Measurements from ENCODE around the gene SNU13.
A peak's percentile ranks its signal among the peaks of the same experiment; 100 is the strongest.

The SNU13 gene

DNA sequence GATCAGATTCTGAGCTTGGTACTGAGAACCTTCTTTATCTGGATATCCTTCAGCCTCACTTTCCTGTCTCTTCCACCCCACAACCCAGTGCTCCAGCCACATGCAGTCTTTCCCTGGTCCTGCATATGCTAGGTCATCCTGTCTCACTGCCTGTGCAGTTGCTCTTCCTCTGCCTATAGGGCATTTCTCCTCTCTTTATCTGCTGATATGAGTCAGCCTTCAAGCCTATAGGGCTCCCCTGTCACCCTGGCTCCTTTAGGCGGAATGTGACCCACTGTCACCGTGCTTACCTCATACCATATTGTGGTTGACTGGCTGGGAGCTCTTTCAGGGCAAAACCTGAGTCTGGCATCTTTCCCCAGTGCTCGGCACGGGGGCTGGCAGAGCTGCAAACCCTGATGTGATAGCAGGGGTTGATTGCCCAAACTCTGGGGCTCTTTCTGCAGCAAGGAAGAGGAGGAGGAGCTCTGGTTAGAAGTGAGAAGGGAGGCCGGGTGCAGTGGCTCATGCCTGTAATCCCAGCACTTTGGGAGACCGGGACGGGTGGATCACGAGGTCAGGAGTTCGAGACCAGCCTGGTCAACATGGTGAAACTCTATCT is 36.9 kb upstream of the SNU13 start (continued):
- TF ChIP-seq, protein P1, sequence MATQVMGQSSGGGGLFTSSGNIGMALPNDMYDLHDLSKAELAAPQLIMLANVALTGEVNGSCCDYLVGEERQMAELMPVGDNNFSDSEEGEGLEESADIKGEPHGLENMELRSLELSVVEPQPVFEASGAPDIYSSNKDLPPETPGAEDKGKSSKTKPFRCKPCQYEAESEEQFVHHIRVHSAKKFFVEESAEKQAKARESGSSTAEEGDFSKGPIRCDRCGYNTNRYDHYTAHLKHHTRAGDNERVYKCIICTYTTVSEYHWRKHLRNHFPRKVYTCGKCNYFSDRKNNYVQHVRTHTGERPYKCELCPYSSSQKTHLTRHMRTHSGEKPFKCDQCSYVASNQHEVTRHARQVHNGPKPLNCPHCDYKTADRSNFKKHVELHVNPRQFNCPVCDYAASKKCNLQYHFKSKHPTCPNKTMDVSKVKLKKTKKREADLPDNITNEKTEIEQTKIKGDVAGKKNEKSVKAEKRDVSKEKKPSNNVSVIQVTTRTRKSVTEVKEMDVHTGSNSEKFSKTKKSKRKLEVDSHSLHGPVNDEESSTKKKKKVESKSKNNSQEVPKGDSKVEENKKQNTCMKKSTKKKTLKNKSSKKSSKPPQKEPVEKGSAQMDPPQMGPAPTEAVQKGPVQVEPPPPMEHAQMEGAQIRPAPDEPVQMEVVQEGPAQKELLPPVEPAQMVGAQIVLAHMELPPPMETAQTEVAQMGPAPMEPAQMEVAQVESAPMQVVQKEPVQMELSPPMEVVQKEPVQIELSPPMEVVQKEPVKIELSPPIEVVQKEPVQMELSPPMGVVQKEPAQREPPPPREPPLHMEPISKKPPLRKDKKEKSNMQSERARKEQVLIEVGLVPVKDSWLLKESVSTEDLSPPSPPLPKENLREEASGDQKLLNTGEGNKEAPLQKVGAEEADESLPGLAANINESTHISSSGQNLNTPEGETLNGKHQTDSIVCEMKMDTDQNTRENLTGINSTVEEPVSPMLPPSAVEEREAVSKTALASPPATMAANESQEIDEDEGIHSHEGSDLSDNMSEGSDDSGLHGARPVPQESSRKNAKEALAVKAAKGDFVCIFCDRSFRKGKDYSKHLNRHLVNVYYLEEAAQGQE (tag by site-specific recombination; IDR thresholded peaks at IDR 0.05), result no peak
- TF ChIP-seq ZNF654 (tag by site-specific recombination; IDR thresholded peaks at IDR 0.05; ENCODE audit: low read depth), result no peak
- TF ChIP-seq ZBTB1 (tag by site-specific recombination; IDR thresholded peaks at IDR 0.05), result no peak
- TF ChIP-seq ZBTB48 (tag by site-specific recombination; IDR thresholded peaks at IDR 0.05), result no peak
- peak; percentile 56 for TF ChIP-seq ZNF335 (tag by site-specific recombination; conservative IDR thresholded peaks at IDR 0.05)

DNA sequence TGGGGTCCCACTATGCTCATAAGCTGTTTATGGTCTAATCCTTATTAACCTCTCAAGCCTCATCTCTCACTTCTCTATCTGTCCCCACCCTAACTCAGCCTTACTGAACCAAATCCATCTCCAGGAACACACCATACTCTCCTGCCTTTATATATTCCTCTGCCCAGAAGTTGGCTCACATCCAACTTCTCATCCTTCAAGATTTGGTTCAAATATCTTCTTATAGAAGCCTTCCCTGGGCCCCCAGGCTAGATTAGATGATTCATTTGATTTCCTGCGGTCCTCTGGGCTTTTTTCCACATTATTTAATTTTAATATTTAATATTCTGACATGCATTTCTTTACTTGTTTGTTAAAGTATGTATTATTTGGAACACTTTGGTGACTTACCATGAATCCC is 33.8 kb upstream of the SNU13 start:
- H3K36me3 ChIP-seq (ENCODE audit: control insufficient read depth in 2 of 2, insufficient read depth in 1 of 2, low read length in 2 of 2), result no peaks in the 10 kb centered on the region
- no peak overlapping the region for H3K4me3 ChIP-seq (ENCODE audit: low read depth, low read length)
- H3K4me1 ChIP-seq (ENCODE audit: control insufficient read depth, insufficient read depth, low read length), result no peaks in the 10 kb centered on the region
- CTCF ChIA-PET, result interaction anchor here (0.7 to 1.4 kb wide), 3 partner anchors 9 to 25 kb away, joined by 4 to 12 read pairs (median 8); no protein-coding TSS in a partner anchor
- POLR2A ChIA-PET, result interaction anchor here (0.6 kb wide), 1 partner anchor 25 kb away, joined by 5 read pairs; no protein-coding TSS in a partner anchor
- TF ChIP-seq ZNF510 (tag by site-specific recombination; IDR thresholded peaks at IDR 0.05; ENCODE audit: insufficient replicate concordance) (no peak), ZNF518A (tag by site-specific recombination; conservative IDR thresholded peaks at IDR 0.05; ENCODE audit: low read depth) (no peak), ZNF391 (tag by site-specific recombination; IDR thresholded peaks at IDR 0.05; ENCODE audit: borderline replicate concordance, low read depth) (no peak), ZNF530 (tag by site-specific recombination; IDR thresholded peaks at IDR 0.05; ENCODE audit: low read depth) (no peak), ZNF521 (tag by site-specific recombination; IDR thresholded peaks at IDR 0.05) (no peak), ZNF2 (tag by site-specific recombination; IDR thresholded peaks at IDR 0.05) (no peak), ZNF248 (tag by site-specific recombination; IDR thresholded peaks at IDR 0.05) (no peak), ZNF670 (tag by site-specific recombination; IDR thresholded peaks at IDR 0.05; ENCODE audit: low read depth) (no peak), EGR2 (tag by site-specific recombination; IDR thresholded peaks at IDR 0.05; ENCODE audit: low read depth) (no peak), ZNF239 (tag by site-specific recombination; IDR thresholded peaks at IDR 0.05) (no peak), ZNF146 (tag by site-specific recombination; IDR thresholded peaks at IDR 0.05) (no peak), ZNF175 (tag by site-specific recombination; IDR thresholded peaks at IDR 0.05) (no peak), ZSCAN16 (tag by site-specific recombination; IDR thresholded peaks at IDR 0.05) (no peak), ZNF600 (tag by site-specific recombination; IDR thresholded peaks at IDR 0.05) (no peak), ZNF580 (tag by site-specific recombination; IDR thresholded peaks at IDR 0.05) (no peak)
- TF ChIP-seq, protein P2, sequence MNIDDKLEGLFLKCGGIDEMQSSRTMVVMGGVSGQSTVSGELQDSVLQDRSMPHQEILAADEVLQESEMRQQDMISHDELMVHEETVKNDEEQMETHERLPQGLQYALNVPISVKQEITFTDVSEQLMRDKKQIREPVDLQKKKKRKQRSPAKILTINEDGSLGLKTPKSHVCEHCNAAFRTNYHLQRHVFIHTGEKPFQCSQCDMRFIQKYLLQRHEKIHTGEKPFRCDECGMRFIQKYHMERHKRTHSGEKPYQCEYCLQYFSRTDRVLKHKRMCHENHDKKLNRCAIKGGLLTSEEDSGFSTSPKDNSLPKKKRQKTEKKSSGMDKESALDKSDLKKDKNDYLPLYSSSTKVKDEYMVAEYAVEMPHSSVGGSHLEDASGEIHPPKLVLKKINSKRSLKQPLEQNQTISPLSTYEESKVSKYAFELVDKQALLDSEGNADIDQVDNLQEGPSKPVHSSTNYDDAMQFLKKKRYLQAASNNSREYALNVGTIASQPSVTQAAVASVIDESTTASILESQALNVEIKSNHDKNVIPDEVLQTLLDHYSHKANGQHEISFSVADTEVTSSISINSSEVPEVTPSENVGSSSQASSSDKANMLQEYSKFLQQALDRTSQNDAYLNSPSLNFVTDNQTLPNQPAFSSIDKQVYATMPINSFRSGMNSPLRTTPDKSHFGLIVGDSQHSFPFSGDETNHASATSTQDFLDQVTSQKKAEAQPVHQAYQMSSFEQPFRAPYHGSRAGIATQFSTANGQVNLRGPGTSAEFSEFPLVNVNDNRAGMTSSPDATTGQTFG (tag by site-specific recombination; IDR thresholded peaks at IDR 0.05; ENCODE audit: borderline replicate concordance), result no peak
- H3K27ac ChIP-seq (ENCODE audit: extremely low read depth, low read depth, low read length), result no peak overlapping the region
- no peaks in the 10 kb centered on the region for H3K9me3 ChIP-seq (ENCODE audit: control insufficient read depth, insufficient read depth, low read depth, low read length)
